SU-DHL-6 (cell line): ENCODE measurements around the gene ARHGAP22.

ENCODE experiments used
- EZH2phosphoT487 ChIP-seq: fragments of 200-600 bp; sonication (generic), shearing (Covaris generic); conservative IDR thresholded peaks from 2 replicates; pipeline ENCODE4 v1.6.1; 2018; ENCODE audit warnings: mild to moderate bottlenecking, antibody characterized with exemption, low read length, moderate library complexity, mixed read lengths
- TF ChIP-seq, protein P1 (sequence below): fragments of 200-600 bp; sonication (generic); IDR thresholded peaks from one replicate; pipeline ENCODE4 v1.5.1; 2017; ENCODE audit warnings: antibody characterized with exemption, mild to moderate bottlenecking, low read length, moderate library complexity; ENCODE audit not compliant: insufficient read depth, poor library complexity, severe bottlenecking

DNA sequence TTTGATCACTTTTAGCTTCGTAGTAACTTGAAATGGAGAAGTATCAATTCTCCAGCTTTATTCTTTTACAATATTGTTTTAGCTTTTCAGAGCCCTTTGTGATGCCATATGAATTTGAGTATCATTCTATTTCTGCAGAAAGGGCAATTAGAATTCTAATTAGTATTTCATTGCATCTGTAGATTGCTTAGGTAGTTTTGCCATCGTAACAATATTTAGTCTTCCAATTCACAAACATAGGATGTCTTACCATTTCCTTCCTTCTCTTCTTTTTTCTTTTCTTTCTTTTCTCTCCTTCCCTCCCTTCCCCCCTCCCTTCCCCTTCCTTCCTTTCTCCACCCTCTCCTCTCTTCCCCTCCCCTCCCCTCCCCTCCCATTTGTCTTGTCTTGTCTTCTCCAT, 193.4 kb downstream of the ARHGAP22 start:
- TF ChIP-seq, protein P1, sequence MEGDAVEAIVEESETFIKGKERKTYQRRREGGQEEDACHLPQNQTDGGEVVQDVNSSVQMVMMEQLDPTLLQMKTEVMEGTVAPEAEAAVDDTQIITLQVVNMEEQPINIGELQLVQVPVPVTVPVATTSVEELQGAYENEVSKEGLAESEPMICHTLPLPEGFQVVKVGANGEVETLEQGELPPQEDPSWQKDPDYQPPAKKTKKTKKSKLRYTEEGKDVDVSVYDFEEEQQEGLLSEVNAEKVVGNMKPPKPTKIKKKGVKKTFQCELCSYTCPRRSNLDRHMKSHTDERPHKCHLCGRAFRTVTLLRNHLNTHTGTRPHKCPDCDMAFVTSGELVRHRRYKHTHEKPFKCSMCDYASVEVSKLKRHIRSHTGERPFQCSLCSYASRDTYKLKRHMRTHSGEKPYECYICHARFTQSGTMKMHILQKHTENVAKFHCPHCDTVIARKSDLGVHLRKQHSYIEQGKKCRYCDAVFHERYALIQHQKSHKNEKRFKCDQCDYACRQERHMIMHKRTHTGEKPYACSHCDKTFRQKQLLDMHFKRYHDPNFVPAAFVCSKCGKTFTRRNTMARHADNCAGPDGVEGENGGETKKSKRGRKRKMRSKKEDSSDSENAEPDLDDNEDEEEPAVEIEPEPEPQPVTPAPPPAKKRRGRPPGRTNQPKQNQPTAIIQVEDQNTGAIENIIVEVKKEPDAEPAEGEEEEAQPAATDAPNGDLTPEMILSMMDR: no peak
- TF ChIP-seq EZH2phosphoT487: no peak
